Smooth muscle cell (in vitro differentiated cells): ENCODE results near the gene KRT85. TPM values are rescaled to one million over a fixed set of nuclear protein-coding genes. Genes with fewer than 3 reads are reported as not detected.

ENCODE experiments used
- DNase-seq: peaks from one replicate; lab custom pipeline; 2025; ENCODE audit not compliant: unreplicated experiment; lab: John Stamatoyannopoulos, UW
- H2AFZ ChIP-seq: fragments of 200-600 bp; sonication (generic); 2 replicates; pipeline ENCODE4 v1.6.0; 2016; ENCODE audit warnings: antibody characterized with exemption, low read depth, mild to moderate bottlenecking
- H3F3A ChIP-seq: fragments of 200-600 bp; sonication (generic); 2 replicates; pipeline ENCODE4 v1.6.0; 2017; ENCODE audit warnings: antibody characterized with exemption, low read depth
- H3K27ac ChIP-seq: fragments of 200-600 bp; sonication (generic); 2 replicates; pipeline ENCODE4 v1.5.1; 2016; ENCODE audit warnings: low read depth, mild to moderate bottlenecking
- H3K27me3 ChIP-seq: fragments of 200-600 bp; sonication (generic); 2 replicates; pipeline ENCODE4 v1.6.1; 2016; ENCODE audit warnings: low read depth, mild to moderate bottlenecking
- H3K36me3 ChIP-seq: fragments of 200-600 bp; sonication (generic); 2 replicates; pipeline ENCODE4 v1.5.1; 2016; ENCODE audit warnings: low read depth
- H3K4me1 ChIP-seq: fragments of 200-600 bp; sonication (generic); 2 replicates; pipeline ENCODE4 v1.5.1; 2016; ENCODE audit warnings: low read depth
- H3K4me2 ChIP-seq: fragments of 200-600 bp; sonication (generic); 2 replicates; pipeline ENCODE4 v1.6.0; 2016; ENCODE audit warnings: mild to moderate bottlenecking
- H3K4me3 ChIP-seq: fragments of 200-600 bp; sonication (generic); 2 replicates; pipeline ENCODE4 v1.5.1; 2016; ENCODE audit warnings: mild to moderate bottlenecking
- H3K79me2 ChIP-seq: fragments of 200-600 bp; sonication (generic); 2 replicates; pipeline ENCODE4 v1.6.0; 2016; ENCODE audit warnings: low read depth, mild to moderate bottlenecking
- H3K9ac ChIP-seq: fragments of 200-600 bp; sonication (generic); 2 replicates; pipeline ENCODE4 v1.6.0; 2016; ENCODE audit warnings: low read depth
- H3K9me3 ChIP-seq: fragments of 200-600 bp; sonication (generic); replicated peaks from 2 replicates; pipeline ENCODE4 v1.5.1; 2016; ENCODE audit warnings: low read depth
- H4K20me1 ChIP-seq: fragments of 200-600 bp; sonication (generic); 2 replicates; pipeline ENCODE4 v1.6.0; 2016; ENCODE audit warnings: low read depth
- CTCF ChIP-seq: fragments of 200-600 bp; sonication (generic); IDR thresholded peaks from 2 replicates; pipeline ENCODE4 v1.5.1; 2017; ENCODE audit warnings: borderline replicate concordance, mild to moderate bottlenecking, antibody characterized with exemption; ENCODE audit not compliant: insufficient read depth, poor library complexity, severe bottlenecking
- WGBS: methylation state at CpG from one replicate; pipeline ENCODE4 v1.1.7; 2016; ENCODE audit warnings: low lambda C conversion rate; 5-methylcytosine and 5-hydroxymethylcytosine counted together
- polyA plus RNA-seq: library from polyadenylated mRNA; unstranded; fragments of >200 nt; fragmentation: Nextera tagmentation; extraction: Ambion mirVana; gene quantifications from 2 replicates; pipeline ENCODE4 v1.2.1, GENCODE V29; 2016
- total RNA-seq: library from RNA; depleted of rRNA; stranded (reverse); fragments of >200 nt; gene quantifications from 2 replicates; pipeline ENCODE4 v1.2.3, GENCODE V29; 2014

KRT85 gene
- total and polyA plus RNA-seq, 2 experiments from 2014 or later = not detected

GRCh38 chr12:52335598-52336262 lies 31.6 kb downstream of the KRT85 start:
- Histone ChIP-seq H3K4me2 (no peak overlapping the region), H2AFZ (no peak overlapping the region), H3F3A (peaks cover 7% of the 10 kb centered on the region), H3K36me3 (no peaks in the 10 kb centered on the region), H3K27ac (no peak overlapping the region), H3K27me3 (peaks cover 9% of the 10 kb centered on the region), H3K9ac (no peak overlapping the region), H3K9me3 (no peaks in the 10 kb centered on the region), H4K20me1 (no peaks in the 10 kb centered on the region), H3K4me3 (no peak overlapping the region), H3K79me2 (no peaks in the 10 kb centered on the region), H3K4me1 (no peaks in the 10 kb centered on the region)
- 85% methylated on average over 4 of the region's 4 CpGs for WGBS
- DNase-seq = no peak
- no peak for TF ChIP-seq CTCF

- DNase-seq = no peak
- no peak overlapping the region for H3K4me2 ChIP-seq
- H3K4me1 ChIP-seq = no peaks in the 10 kb centered on the region
- WGBS = 98% methylated on average over 3 of the region's 3 CpGs
- H3F3A ChIP-seq = peaks cover 7% of the 10 kb centered on the region
- H3K36me3 ChIP-seq = no peaks in the 10 kb centered on the region
- H3K9ac ChIP-seq = no peak overlapping the region
- H3K27ac ChIP-seq = no peak overlapping the region
- peaks cover 9% of the 10 kb centered on the region for H3K27me3 ChIP-seq
- no peak for TF ChIP-seq CTCF
- H2AFZ ChIP-seq = no peak overlapping the region
- no peaks in the 10 kb centered on the region for H4K20me1 ChIP-seq
- H3K9me3 ChIP-seq = no peaks in the 10 kb centered on the region
- no peaks in the 10 kb centered on the region for H3K79me2 ChIP-seq
- no peak overlapping the region for H3K4me3 ChIP-seq
Observed at GRCh38 chr12:52334185-52334584, 33.1 kb downstream of the KRT85 start.

- 36% methylated on average over 3 of the region's 3 CpGs for WGBS
Observed at GRCh38 chr12:52333321-52333720, 34.0 kb downstream of the KRT85 start.

More at GRCh38 chr12:52333321-52333720, 34.0 kb downstream of the KRT85 start:
- H3F3A ChIP-seq = peaks cover 7% of the 10 kb centered on the region
- H3K36me3 ChIP-seq = no peaks in the 10 kb centered on the region
- H4K20me1 ChIP-seq = no peaks in the 10 kb centered on the region
- TF ChIP-seq CTCF = no peak
- no peaks in the 10 kb centered on the region for H3K79me2 ChIP-seq
- no peak overlapping the region for H3K27ac ChIP-seq
- H3K9me3 ChIP-seq = no peaks in the 10 kb centered on the region
- no peak overlapping the region for H3K4me3 ChIP-seq
- no peak overlapping the region for H3K4me2 ChIP-seq
- no peak overlapping the region for H3K9ac ChIP-seq
- H3K27me3 ChIP-seq = peaks cover 9% of the 10 kb centered on the region
- H3K4me1 ChIP-seq = no peaks in the 10 kb centered on the region
- H2AFZ ChIP-seq = no peak overlapping the region
- no peak for DNase-seq
